Activated T-helper 2 cell treated with anti-CD3 and anti-CD28 coated beads, Interferon-gamma antibody, Interleukin-2, Interleukin-4, amounts not matched to agents 10 μg/mL and 5 μg/mL and 100 μg/mL, durations not matched to agents 14 hours and 24 hours and 36 hours (primary cell): Measurements from ENCODE around the gene SH3PXD2A. TPM values are rescaled to one million over a fixed set of nuclear protein-coding genes. Genes with fewer than 3 reads are reported as not detected.

Experiments
- DNase-seq: peaks from one replicate; pipeline ENCODE4 v3.0.0; 2021; ENCODE audit warnings: low spot score
- H3K27ac Mint-ChIP-seq: one replicate; pipeline ENCODE4 v1.8.0; 2021; ENCODE audit warnings: mixed read lengths
- H3K27me3 Mint-ChIP-seq: one replicate; pipeline ENCODE4 v1.8.0; 2021; ENCODE audit warnings: low read depth, mixed read lengths
- H3K36me3 Mint-ChIP-seq: one replicate; pipeline ENCODE4 v1.8.0; 2021; ENCODE audit warnings: low read depth, mixed read lengths
- H3K4me1 Mint-ChIP-seq: one replicate; pipeline ENCODE4 v1.8.0; 2021; ENCODE audit warnings: low read depth, mixed read lengths
- H3K4me3 Mint-ChIP-seq: one replicate; pipeline ENCODE4 v1.8.0; 2021; ENCODE audit warnings: low read depth, mild to moderate bottlenecking, moderate library complexity, mixed read lengths
- H3K9me3 Mint-ChIP-seq: one replicate; pipeline ENCODE4 v1.8.0; 2021; ENCODE audit warnings: mixed read lengths
- intact Hi-C: fragments of 100-400 bp; cut with micrococcal nuclease; formaldehyde crosslinking; loops from one replicate; pipeline ENCODE4 v1.15.1; 2023
- total RNA-seq: library from RNA; stranded (reverse); gene quantifications from 2 replicates; pipeline ENCODE4 v1.2.3, GENCODE V29; 2022

The SH3PXD2A gene
- total RNA-seq, 1 donor from 2014 or later: 8.6 TPM

DNA sequence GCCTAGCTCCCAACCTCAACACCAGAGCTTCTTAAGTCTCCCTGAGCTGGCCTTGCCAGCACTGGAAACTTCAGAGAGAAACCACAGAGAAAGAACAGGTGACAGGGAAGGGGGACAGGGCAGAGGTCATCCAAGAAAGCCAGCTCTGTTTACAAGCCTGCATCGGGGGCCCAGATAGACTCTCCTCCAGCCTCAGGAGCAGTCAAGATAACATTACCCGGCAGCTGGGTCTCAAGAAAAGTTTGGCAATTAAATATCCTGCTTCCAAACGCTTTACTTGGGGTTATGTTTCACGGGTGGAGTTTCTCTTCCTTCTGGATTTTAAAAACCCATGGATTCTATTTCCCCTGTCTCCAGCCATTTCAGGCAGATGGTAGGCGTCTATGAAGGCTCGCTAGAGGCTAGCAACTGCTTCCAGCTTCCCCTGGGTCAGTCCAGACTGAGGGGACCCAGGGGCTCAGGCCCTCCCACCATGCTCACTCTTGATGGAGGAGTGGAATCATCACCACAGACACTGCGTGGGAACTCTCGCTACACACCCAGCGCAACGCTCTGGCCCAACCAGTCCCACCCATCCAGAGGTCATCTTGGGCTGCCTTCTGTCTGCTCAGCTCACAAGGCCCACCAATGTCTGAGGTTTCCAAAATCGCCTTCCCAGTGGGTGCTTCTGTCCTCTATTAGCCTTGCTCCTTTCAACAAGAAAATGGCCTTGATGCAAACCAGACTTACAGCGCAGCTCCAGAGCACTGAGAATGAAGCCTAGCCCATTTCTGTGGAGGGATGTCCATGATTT lies 48.8 kb downstream of the SH3PXD2A start:
- no peak for DNase-seq
- no peaks in the 10 kb centered on the region for H3K36me3 Mint-ChIP-seq
- H3K4me1 Mint-ChIP-seq: peaks cover 17% of the 10 kb centered on the region
- no peaks in the 10 kb centered on the region for H3K9me3 Mint-ChIP-seq
- H3K27ac Mint-ChIP-seq: no peak overlapping the region
- H3K4me3 Mint-ChIP-seq: no peak overlapping the region
- peaks cover 9% of the 10 kb centered on the region for H3K27me3 Mint-ChIP-seq
- intact Hi-C loops: no loop called here

DNA sequence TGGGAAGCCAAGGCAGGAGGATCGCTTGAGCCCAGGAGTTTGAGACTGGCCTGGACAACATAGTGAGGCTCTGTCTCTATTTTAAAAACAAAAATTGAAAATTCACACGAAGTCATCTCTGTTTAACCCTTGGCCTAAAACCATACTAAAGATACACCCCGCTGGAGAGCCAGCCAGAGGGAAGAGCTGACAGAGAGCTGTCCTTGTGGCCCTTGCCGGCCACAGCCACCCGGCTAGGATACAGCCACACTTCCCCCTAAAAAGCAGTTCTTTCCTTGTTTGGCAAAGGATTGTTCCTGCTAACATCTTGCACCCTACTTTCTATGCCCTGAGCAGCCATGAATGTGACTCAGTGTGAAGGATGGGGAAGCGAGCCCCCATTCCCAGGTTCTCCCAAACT lies 49.6 kb downstream of the SH3PXD2A start:
- intact Hi-C loops: no loop called here
- Mint-ChIP-seq H3K4me3 (no peak overlapping the region), H3K27me3 (peaks cover 9% of the 10 kb centered on the region), H3K36me3 (no peaks in the 10 kb centered on the region), H3K27ac (no peak overlapping the region), H3K4me1 (peaks cover 23% of the 10 kb centered on the region), H3K9me3 (no peaks in the 10 kb centered on the region)
- no peak for DNase-seq

DNA sequence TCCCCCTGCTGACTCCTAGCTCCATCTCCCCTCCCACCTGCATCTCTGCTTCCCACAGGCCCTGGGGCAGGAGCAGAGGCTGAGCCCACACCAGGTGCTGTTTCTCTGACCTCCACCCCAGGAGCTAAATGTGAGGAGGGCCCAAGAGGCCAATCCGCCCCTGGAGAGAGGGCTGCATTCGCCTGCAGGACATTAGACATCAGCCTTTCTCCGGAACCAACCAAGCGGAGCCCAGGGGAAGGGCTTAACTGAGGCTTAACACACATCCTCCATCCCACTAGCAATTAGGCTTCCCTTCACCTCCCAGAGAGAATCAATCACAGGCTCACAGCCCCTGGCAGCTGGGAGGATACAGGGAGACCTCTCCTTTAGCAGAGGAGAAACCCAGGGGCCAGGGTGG lies 50.5 kb downstream of the SH3PXD2A start:
- DNase-seq: no peak
- intact Hi-C loops: loop anchor here (5.0 kb wide), 1 partner anchor 47 kb away; no protein-coding TSS in a partner anchor
- Mint-ChIP-seq H3K4me3 (no peak overlapping the region), H3K9me3 (no peaks in the 10 kb centered on the region), H3K27ac (no peak overlapping the region), H3K27me3 (peaks cover 9% of the 10 kb centered on the region), H3K4me1 (peaks cover 32% of the 10 kb centered on the region), H3K36me3 (no peaks in the 10 kb centered on the region)

DNA sequence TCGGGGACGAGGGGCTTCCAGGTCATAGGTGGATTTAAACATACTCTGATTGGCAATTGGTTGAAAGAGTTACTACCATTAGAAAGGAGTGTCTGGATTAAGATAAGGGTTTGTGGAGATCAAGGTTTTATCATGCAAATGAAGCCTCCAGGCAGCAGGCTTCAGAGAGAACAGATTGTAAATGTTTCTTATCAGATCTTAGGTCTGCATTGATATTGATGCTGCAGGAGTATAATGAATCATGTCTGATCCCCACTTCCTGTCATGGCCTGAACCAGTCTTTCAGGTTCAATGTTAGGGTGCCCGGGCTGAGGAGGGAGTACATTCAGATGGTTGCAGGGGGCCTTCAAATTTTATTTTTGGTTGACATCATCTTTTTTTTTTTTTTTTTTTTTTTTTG lies 51.4 kb downstream of the SH3PXD2A start:
- no peak overlapping the region for H3K4me3 Mint-ChIP-seq
- H3K27ac Mint-ChIP-seq: no peak overlapping the region
- H3K27me3 Mint-ChIP-seq: peaks cover 12% of the 10 kb centered on the region
- H3K9me3 Mint-ChIP-seq: no peaks in the 10 kb centered on the region
- peak; percentile 41 for DNase-seq
- intact Hi-C loops: loop anchor here (5.0 kb wide), 1 partner anchor 48 kb away; no protein-coding TSS in a partner anchor
- H3K36me3 Mint-ChIP-seq: no peaks in the 10 kb centered on the region
- peaks cover 36% of the 10 kb centered on the region for H3K4me1 Mint-ChIP-seq

DNA sequence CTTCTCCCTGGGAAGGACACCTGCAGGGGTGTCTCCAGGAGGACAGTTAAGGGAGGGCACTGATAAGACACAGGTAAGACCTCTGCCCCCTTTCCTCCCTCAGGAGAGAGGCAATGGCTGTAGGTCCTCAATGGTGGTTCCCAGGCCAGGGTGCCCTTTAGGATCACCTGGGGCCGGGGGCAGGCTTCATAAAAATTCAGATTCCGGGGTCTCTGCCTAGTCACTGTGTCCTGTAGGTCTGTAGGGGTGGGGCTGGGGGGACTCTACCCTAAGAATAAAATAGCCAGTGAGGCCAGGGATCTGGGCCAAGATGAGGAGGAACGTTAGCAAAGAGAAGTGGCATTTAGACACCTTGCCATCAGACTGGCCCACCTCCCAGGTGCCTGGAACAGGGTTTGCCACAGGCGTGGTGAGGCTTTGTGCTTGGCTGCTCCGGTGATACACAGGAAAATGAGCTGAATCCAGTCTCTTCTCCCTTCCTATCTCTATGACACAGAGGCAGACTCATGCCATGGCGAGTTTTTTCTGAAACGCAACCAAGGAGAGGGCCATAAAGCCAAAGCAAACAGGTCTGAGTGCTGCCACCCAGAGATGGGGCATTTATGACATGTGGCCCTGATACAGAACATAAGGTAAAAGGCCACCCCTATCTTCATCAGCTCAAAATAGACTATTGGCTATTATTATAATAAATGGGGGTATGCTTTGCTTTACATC lies 52.6 kb downstream of the SH3PXD2A start:
- Mint-ChIP-seq H3K9me3 (no peaks in the 10 kb centered on the region), H3K4me3 (no peak overlapping the region), H3K27ac (no peak overlapping the region), H3K4me1 (peaks cover 36% of the 10 kb centered on the region), H3K36me3 (no peaks in the 10 kb centered on the region), H3K27me3 (peaks cover 12% of the 10 kb centered on the region)
- DNase-seq: no peak
- intact Hi-C loops: loop anchor here (5.0 kb wide), 1 partner anchor 50 kb away; no protein-coding TSS in a partner anchor

DNA sequence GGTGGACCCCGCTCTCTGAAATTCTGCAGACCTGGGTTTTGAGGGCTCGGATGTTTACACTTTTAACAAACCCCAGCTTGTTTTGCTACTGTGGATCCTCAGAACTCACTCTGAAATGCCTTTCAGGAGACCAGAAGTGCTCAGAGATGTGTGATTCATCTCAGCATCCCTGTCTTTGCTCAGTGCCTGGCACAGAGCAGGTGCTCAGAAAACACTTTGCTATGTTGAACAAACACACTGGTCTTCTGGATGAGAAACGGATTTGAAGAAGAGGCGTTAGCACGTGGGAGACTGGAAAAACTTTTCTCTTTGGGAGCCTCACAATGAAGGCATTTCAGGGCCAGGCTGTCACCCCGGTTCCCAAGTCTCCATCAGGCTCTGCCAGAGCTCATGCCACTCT lies 53.3 kb downstream of the SH3PXD2A start:
- Mint-ChIP-seq H3K27me3 (peaks cover 10% of the 10 kb centered on the region), H3K27ac (no peak overlapping the region), H3K4me3 (no peak overlapping the region), H3K36me3 (no peaks in the 10 kb centered on the region), H3K4me1 (peaks cover 36% of the 10 kb centered on the region), H3K9me3 (no peaks in the 10 kb centered on the region)
- intact Hi-C loops: loop anchor here (5.0 kb wide), 1 partner anchor 50 kb away; no protein-coding TSS in a partner anchor
- DNase-seq: no peak

DNA sequence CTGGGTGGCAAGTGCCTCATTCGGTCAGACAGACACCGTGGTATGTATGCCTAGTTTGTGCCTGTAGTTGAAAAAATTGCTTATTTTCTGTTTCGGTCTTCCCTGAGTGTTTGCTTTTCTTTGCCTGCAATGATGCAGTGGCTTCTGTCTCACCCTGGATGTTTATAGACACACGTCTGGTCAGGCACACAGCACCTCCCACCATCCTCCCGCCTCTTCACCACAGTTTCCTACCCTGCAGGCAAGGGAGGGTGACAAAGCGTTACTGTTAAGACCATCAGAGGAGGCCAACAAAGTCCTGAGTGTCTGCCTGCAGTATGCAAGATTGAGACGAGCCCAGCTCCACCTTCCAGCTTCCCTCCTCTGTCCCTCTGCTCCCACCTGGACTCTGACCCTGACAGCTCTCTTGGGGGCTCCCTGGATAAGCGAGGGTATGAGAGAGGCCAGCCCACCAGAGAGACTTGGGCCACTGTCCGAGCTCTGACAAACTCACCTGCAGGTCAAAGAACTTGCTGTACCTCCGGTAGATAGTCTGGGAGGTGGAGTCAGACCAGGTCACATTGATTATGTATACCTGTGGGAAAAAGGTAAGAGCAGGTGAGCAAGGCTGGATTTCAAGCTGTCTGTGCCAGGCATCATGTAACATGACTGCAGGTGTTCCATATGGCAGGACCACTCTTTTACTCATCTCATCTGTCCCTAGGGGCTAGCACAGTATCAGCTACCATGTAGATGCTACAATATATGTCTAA lies 54.4 kb downstream of the SH3PXD2A start:
- H3K27ac Mint-ChIP-seq: no peak overlapping the region
- peak; percentile 63 for DNase-seq
- H3K9me3 Mint-ChIP-seq: no peaks in the 10 kb centered on the region
- intact Hi-C loops: loop anchor here (2.0 to 5.0 kb wide), 2 partner anchors 42 to 51 kb away; no protein-coding TSS in a partner anchor
- H3K36me3 Mint-ChIP-seq: no peaks in the 10 kb centered on the region
- H3K4me3 Mint-ChIP-seq: no peak overlapping the region
- peaks cover 14% of the 10 kb centered on the region for H3K27me3 Mint-ChIP-seq
- peaks cover 36% of the 10 kb centered on the region for H3K4me1 Mint-ChIP-seq

DNA sequence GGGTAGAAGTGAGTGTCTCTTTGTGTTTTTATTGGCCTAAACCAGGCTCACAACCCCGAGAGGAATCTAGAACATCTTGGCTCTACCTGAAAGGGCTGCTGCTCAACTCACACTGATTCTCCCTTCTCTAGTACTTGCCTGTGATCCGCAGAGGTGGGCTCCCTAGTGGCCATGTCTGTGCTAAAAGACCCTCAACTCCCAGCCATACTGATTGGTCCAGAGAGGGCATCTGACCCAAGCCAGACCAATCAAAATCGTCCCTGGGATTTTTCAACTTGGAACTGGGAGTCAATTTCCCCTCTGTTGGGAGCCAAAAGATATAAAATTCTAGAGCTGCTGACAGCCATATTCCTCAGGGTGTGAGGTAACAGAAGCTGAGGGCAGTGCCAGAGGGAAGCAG lies 55.3 kb downstream of the SH3PXD2A start:
- no peaks in the 10 kb centered on the region for H3K9me3 Mint-ChIP-seq
- no peak for DNase-seq
- intact Hi-C loops: loop anchor here (2.0 to 5.0 kb wide), 2 partner anchors 41 to 52 kb away; no protein-coding TSS in a partner anchor
- H3K4me1 Mint-ChIP-seq: peaks cover 36% of the 10 kb centered on the region
- H3K36me3 Mint-ChIP-seq: no peaks in the 10 kb centered on the region
- no peak overlapping the region for H3K27ac Mint-ChIP-seq
- H3K4me3 Mint-ChIP-seq: no peak overlapping the region
- H3K27me3 Mint-ChIP-seq: peaks cover 19% of the 10 kb centered on the region

DNA sequence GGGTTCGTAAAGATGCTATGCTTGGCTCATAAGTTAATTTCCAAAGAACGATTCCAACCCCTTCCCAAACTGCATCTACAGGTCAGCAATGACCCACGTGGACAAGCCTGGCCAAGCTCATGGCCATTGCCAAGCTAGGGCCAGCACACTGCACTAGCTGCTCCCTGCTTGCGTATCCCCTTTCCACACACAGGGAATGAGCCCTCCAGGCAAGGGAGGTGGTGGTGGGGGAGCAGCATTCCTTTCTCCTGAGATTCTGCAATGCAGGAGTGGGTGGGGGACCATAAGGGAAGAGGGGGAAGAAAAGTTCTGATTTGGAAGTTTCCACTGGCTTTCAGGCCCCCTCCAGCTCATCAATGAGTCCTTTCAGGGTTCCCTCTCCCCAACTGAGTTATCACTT lies 56.0 kb downstream of the SH3PXD2A start:
- Mint-ChIP-seq H3K27me3 (peaks cover 19% of the 10 kb centered on the region), H3K36me3 (no peaks in the 10 kb centered on the region), H3K4me3 (no peak overlapping the region), H3K9me3 (no peaks in the 10 kb centered on the region), H3K27ac (no peak overlapping the region), H3K4me1 (peaks cover 34% of the 10 kb centered on the region)
- no peak for DNase-seq
- intact Hi-C loops: no loop called here

DNA sequence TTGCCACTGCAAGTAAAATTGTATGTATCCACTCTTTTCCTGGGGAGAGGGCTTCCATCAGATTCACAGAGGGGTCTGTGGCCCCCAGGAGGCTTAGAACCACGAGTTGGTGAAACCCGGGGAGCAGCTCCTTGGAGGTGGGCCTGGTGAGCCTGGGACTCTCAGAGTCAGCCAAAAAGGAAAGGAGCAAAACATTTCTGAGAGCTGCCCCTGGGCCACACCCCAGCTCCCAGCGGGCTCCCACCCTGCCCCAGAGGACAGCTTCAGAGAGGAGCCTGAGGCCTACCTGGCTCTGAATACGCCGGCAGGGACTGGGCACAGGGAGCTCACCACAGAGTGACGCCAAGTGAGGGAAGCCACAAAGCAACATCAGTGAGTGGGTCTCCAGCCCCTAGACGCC lies 56.9 kb downstream of the SH3PXD2A start:
- intact Hi-C loops: no loop called here
- no peak overlapping the region for H3K27ac Mint-ChIP-seq
- H3K4me1 Mint-ChIP-seq: peaks cover 27% of the 10 kb centered on the region
- DNase-seq: no peak
- no peaks in the 10 kb centered on the region for H3K9me3 Mint-ChIP-seq
- H3K27me3 Mint-ChIP-seq: peaks cover 21% of the 10 kb centered on the region
- no peaks in the 10 kb centered on the region for H3K36me3 Mint-ChIP-seq
- no peak overlapping the region for H3K4me3 Mint-ChIP-seq

DNA sequence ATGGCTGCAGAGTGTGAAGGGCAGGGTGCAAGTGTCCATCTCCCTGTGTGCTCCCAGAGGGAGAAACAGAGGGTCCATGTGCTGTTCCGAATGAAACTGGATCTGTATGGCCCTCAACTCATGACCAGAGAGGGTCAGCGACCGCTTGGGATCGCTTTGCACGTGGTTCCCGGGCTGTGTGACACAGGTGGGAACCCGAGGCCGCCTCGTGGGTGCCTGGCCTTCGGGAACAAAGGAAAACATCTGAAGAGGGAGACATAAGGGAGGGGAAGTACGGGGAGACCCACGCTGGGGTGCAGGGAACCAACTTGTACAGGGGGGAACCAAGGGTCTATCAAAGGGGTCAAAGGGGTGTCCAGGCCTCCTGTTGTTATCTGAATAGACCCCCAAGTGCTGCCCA lies 57.5 kb downstream of the SH3PXD2A start:
- H3K4me1 Mint-ChIP-seq: peaks cover 23% of the 10 kb centered on the region
- intact Hi-C loops: no loop called here
- no peak overlapping the region for H3K27ac Mint-ChIP-seq
- no peaks in the 10 kb centered on the region for H3K9me3 Mint-ChIP-seq
- no peaks in the 10 kb centered on the region for H3K36me3 Mint-ChIP-seq
- no peak overlapping the region for H3K4me3 Mint-ChIP-seq
- peaks cover 21% of the 10 kb centered on the region for H3K27me3 Mint-ChIP-seq
- DNase-seq: no peak

DNA sequence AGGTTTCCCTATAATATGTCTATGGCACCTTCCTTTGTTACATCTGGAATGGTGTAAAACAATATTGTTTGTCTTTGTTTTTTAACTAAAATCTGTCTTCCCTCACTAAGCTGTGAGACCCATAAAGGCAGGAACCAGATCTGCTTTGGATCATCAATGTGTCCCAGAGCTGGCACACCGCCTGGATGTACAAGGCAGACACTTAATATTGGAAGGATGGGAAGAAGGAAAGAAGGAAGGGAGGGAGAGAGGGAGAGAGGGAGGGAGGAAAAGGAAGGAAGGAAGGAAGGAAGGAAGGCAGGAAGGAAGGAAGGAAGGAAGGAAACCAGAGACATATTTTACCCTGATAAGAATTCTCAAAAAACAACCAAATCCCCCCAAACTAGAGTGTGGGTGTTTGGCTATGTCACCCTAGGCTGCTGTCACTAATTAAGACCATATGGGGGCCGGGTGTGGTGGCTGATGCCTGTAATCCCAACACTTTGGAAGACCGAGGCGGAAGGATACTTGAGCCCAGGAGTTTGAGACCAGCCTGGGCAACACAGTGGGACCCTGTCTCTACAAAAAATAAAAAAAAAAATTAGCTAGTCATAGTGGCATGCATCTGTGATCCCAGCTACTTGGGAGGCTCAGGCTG lies 59.6 kb downstream of the SH3PXD2A start:
- no peak overlapping the region for H3K27ac Mint-ChIP-seq
- no peaks in the 10 kb centered on the region for H3K36me3 Mint-ChIP-seq
- no peak for DNase-seq
- H3K9me3 Mint-ChIP-seq: no peaks in the 10 kb centered on the region
- intact Hi-C loops: no loop called here
- H3K4me3 Mint-ChIP-seq: no peak overlapping the region
- H3K4me1 Mint-ChIP-seq: peaks cover 13% of the 10 kb centered on the region
- peaks cover 19% of the 10 kb centered on the region for H3K27me3 Mint-ChIP-seq
